HCT116 (cell line): ENCODE data around the gene STARD3. TPM values are rescaled to one million over a fixed set of nuclear protein-coding genes. Genes with fewer than 3 reads are reported as not detected.

Experiments used
- ATAC-seq: fragments of 200-7000 bp; cut with Tn5 transposase; 2 replicates; pipeline ENCODE4 v1.9.1; 2020; ENCODE audit warnings: mild to moderate bottlenecking, moderate library complexity
- BruUV-seq: library from RNA; stranded (reverse); fragments of 400-500 nt; replicated peaks from 2 replicates; lab custom pipeline; 2021; lab: Mats Ljungman, UMichigan
- CTCF ChIA-PET: fragments of 300-600 bp; sonication (Branson Sonifier 250); formaldehyde crosslinking; loops from one replicate; lab custom pipeline; 2021; ENCODE audit warnings: antibody characterized with exemption; lab: Charles Lee
- POLR2A ChIA-PET: fragments of 300-600, 350-600 bp; sonication (Branson Sonifier 250); formaldehyde crosslinking; loops from one replicate; lab custom pipeline; 2021; ENCODE audit warnings: antibody characterized with exemption; lab: Charles Lee
- RAD21 ChIA-PET, 2 experiments: fragments of 300-600 bp; sonication (Branson Sonifier 250); formaldehyde crosslinking; loops; one replicate each; lab custom pipeline; 2023; ENCODE audit warnings: low total read pairs in 2 of 2; ENCODE audit not compliant: uncharacterized antibody in 2 of 2, unreplicated experiment in 2 of 2, low non-redundant PET in 1 of 2; lab: Charles Lee
- DNase-seq: peaks from one replicate; pipeline ENCODE4 v3.0.0-alpha.2; 2010; ENCODE audit warnings: low read depth, low spot score
- H2AFZ ChIP-seq: fragments of 200-600 bp; shearing (Covaris generic), sonication (generic); 2 replicates; pipeline ENCODE4 v1.6.1; 2017; ENCODE audit warnings: low read depth, mixed run types, mixed read lengths, antibody characterized with exemption, low read length; ENCODE audit not compliant: poor library complexity, severe bottlenecking
- H3K27ac ChIP-seq: 2 replicates; pipeline ENCODE4 v1.5.1; 2012; ENCODE audit warnings: low read depth, low read length
- H3K27me3 ChIP-seq: fragments of 200-600 bp; sonication (generic); 2 replicates; pipeline ENCODE4 v1.6.1; 2016; ENCODE audit warnings: mixed run types, low read length, mixed read lengths; ENCODE audit not compliant: insufficient read depth
- H3K36me3 ChIP-seq, 2 experiments: fragments of 200-500 bp in 1 of 2; fragments of 200-600 bp in 1 of 2; sonication (Bioruptor generic) in 1 of 2; sonication (generic) in 1 of 2; 2 replicates each; pipeline versions ENCODE4 v1.5.1 to v1.6.1; 2014 to 2016; ENCODE audit warnings: low read length in 2 of 2, inconsistent platforms in 1 of 2, mixed read lengths in 1 of 2, mixed run types in 1 of 2; ENCODE audit not compliant: insufficient read depth in 2 of 2, control insufficient read depth in 1 of 2
- H3K4me1 ChIP-seq, 2 experiments: fragments of 200-600 bp in 1 of 2; sonication (generic) in 1 of 2; 2 replicates each; pipeline versions ENCODE4 v1.5.1 to v1.6.1; 2012 to 2017; ENCODE audit warnings: low read length in 2 of 2, inconsistent platforms in 1 of 2, mild to moderate bottlenecking in 1 of 2, mixed read lengths in 1 of 2, mixed run types in 1 of 2, moderate library complexity in 1 of 2; ENCODE audit not compliant: insufficient read depth in 2 of 2, control insufficient read depth in 1 of 2
- H3K4me2 ChIP-seq: fragments of 200-600 bp; sonication (generic); 2 replicates; pipeline ENCODE4 v1.6.1; 2017; ENCODE audit warnings: mixed run types, low read length, mixed read lengths
- H3K4me3 ChIP-seq, 2 experiments: fragments of 200-600 bp in 1 of 2; sonication (generic) in 1 of 2; replicated peaks in 1 of 2; 2 replicates each; pipeline ENCODE4 v1.5.1; 2011 to 2016; ENCODE audit warnings: low read length in 2 of 2, control low read depth in 1 of 2, low read depth in 1 of 2, mild to moderate bottlenecking in 1 of 2, mixed read lengths in 1 of 2, mixed run types in 1 of 2
- H3K79me2 ChIP-seq: fragments of 200-600 bp; sonication (generic); 2 replicates; pipeline ENCODE4 v1.6.1; 2017; ENCODE audit warnings: mild to moderate bottlenecking, mixed run types, low read length, moderate library complexity, mixed read lengths; ENCODE audit not compliant: insufficient read depth
- H3K9ac ChIP-seq: fragments of 200-600 bp; sonication (generic); 2 replicates; pipeline ENCODE4 v1.6.1; 2016; ENCODE audit warnings: low read length, mixed read lengths
- H3K9me2 ChIP-seq: fragments of 200-600 bp; sonication (generic), shearing (Covaris generic); 2 replicates; pipeline ENCODE4 v1.6.1; 2017; ENCODE audit warnings: mixed run types, mild to moderate bottlenecking, moderate library complexity; ENCODE audit not compliant: insufficient read depth
- H3K9me3 ChIP-seq, 2 experiments: fragments of 200-500 bp in 1 of 2; fragments of 200-600 bp in 1 of 2; sonication (Bioruptor generic) in 1 of 2; sonication (generic) in 1 of 2; 2 replicates each; pipeline ENCODE4 v1.6.1; 2014 to 2017; ENCODE audit warnings: low read length in 2 of 2, mixed read lengths in 2 of 2, inconsistent platforms in 1 of 2, low read depth in 1 of 2, mild to moderate bottlenecking in 1 of 2, mixed run types in 1 of 2, moderate library complexity in 1 of 2; ENCODE audit not compliant: control insufficient read depth in 1 of 2, insufficient read depth in 1 of 2
- H4K20me1 ChIP-seq: fragments of 200-600 bp; sonication (generic), shearing (Covaris generic); 2 replicates; pipeline ENCODE4 v1.6.1; 2017; ENCODE audit warnings: mixed run types, mild to moderate bottlenecking, moderate library complexity; ENCODE audit not compliant: insufficient read depth
- CBX3 ChIP-seq: IDR thresholded peaks from 2 replicates; pipeline ENCODE4 v1.6.1; 2012; ENCODE audit warnings: low read depth
- ELF1 ChIP-seq: IDR thresholded peaks from 2 replicates; pipeline ENCODE4 v1.6.1; 2012; ENCODE audit warnings: low read depth, borderline replicate concordance
- FOSL1 ChIP-seq: IDR thresholded peaks from 2 replicates; pipeline ENCODE4 v1.6.1; 2012; ENCODE audit warnings: low read depth
- JUND ChIP-seq: IDR thresholded peaks from 2 replicates; pipeline ENCODE4 v1.6.1; 2012
- MAX ChIP-seq: IDR thresholded peaks from 2 replicates; pipeline ENCODE4 v1.6.1; 2012
- POLR2AphosphoS5 ChIP-seq: IDR thresholded peaks from 2 replicates; pipeline ENCODE4 v1.6.1; 2011; ENCODE audit warnings: mild to moderate bottlenecking, low read depth, low read length, moderate library complexity
- RAD21 ChIP-seq: IDR thresholded peaks from 2 replicates; pipeline ENCODE4 v1.6.1; 2012; ENCODE audit warnings: low read depth, mild to moderate bottlenecking
- SRF ChIP-seq: IDR thresholded peaks from 2 replicates; pipeline ENCODE4 v1.6.1; 2012; ENCODE audit warnings: low read depth
- YY1 ChIP-seq: IDR thresholded peaks from 2 replicates; pipeline ENCODE4 v1.6.1; 2011; ENCODE audit warnings: low read length, low read depth, moderate library complexity, mild to moderate bottlenecking; ENCODE audit not compliant: insufficient replicate concordance; ENCODE audit errors: extremely low read depth
- ZNF274 ChIP-seq: fragments of 200-500 bp; sonication (Bioruptor generic); IDR thresholded peaks from 2 replicates; pipeline ENCODE4 v1.6.1; 2014; ENCODE audit warnings: mild to moderate bottlenecking, low read depth, low read length, inconsistent platforms
- intact Hi-C: fragments of 100-400 bp; cut with micrococcal nuclease; formaldehyde crosslinking; loops from 2 replicates; pipeline ENCODE4 v1.10.0; 2022
- total RNA-seq: library from RNA; stranded (reverse); gene quantifications from one replicate; pipeline ENCODE4 v1.2.1, GENCODE V29; 2021; ENCODE audit not compliant: unreplicated experiment
- TF ChIP-seq, protein P1 (sequence below), 3 experiments: fragments of 200-600 bp in 1 of 3; sonication (generic) in 1 of 3; IDR thresholded peaks in 2 of 3; conservative IDR thresholded peaks in 1 of 3; 2 replicates each; pipeline ENCODE4 v1.5.1; 2012 to 2017; ENCODE audit warnings: low read depth in 2 of 3, low read length in 2 of 3, antibody characterized with exemption in 1 of 3, borderline replicate concordance in 1 of 3, control low read depth in 1 of 3, mild to moderate bottlenecking in 1 of 3, mixed read lengths in 1 of 3, mixed run types in 1 of 3, moderate library complexity in 1 of 3; ENCODE audit not compliant: insufficient read depth in 1 of 3

STARD3 gene
- total RNA-seq, 1 experiment from 2014 or later: 73.9 TPM

DNA sequence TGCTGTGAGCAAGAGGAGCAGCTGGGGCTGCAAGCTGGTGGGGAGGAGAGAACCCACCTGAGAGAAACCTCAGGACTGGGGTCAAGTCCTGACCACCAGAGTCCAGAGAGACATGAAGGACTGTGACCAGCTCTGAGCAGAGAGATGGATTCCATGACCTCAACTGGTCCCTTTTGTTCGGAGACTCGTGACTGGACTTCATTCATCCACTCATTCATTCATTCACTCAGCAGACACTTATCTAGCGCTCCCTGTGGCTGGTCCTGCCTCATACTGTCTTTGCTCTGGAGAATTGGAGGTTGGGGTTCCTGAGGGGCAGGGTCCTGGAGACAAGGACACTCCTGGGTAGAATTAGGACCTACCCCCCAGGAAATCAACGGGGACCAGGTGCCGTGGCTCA is 67.0 kb downstream of the STARD3 start (continued):
- TF ChIP-seq, protein P1, sequence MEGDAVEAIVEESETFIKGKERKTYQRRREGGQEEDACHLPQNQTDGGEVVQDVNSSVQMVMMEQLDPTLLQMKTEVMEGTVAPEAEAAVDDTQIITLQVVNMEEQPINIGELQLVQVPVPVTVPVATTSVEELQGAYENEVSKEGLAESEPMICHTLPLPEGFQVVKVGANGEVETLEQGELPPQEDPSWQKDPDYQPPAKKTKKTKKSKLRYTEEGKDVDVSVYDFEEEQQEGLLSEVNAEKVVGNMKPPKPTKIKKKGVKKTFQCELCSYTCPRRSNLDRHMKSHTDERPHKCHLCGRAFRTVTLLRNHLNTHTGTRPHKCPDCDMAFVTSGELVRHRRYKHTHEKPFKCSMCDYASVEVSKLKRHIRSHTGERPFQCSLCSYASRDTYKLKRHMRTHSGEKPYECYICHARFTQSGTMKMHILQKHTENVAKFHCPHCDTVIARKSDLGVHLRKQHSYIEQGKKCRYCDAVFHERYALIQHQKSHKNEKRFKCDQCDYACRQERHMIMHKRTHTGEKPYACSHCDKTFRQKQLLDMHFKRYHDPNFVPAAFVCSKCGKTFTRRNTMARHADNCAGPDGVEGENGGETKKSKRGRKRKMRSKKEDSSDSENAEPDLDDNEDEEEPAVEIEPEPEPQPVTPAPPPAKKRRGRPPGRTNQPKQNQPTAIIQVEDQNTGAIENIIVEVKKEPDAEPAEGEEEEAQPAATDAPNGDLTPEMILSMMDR (IDR thresholded peaks at IDR 0.05 in 2 of 3, conservative IDR thresholded peaks at IDR 0.05 in 1 of 3; ENCODE audit: borderline replicate concordance in 1 of 3, insufficient read depth in 1 of 3, low read depth in 2 of 3, low read length in 2 of 3): no peak
- no peak for TF ChIP-seq YY1
- no peak for TF ChIP-seq RAD21
- no peak for TF ChIP-seq SRF
- TF ChIP-seq ELF1: no peak
- TF ChIP-seq ZNF274: no peak
- TF ChIP-seq JUND: no peak
- no peak for TF ChIP-seq FOSL1
- TF ChIP-seq POLR2AphosphoS5: no peak
- TF ChIP-seq CBX3: no peak
- TF ChIP-seq MAX: no peak

GRCh38 chr17:39704821-39705551 is 68.0 kb downstream of the STARD3 start:
- Histone ChIP-seq H3K9me3 (no peaks in the 10 kb centered on the region), H3K4me2 (peak overlapping the region; percentile 82), H2AFZ (no peak overlapping the region), H3K27ac (peak overlapping the region; percentile 61), H3K9me2 (no peaks in the 10 kb centered on the region), H3K9ac (peak overlapping the region; percentile 53), H4K20me1 (no peaks in the 10 kb centered on the region), H3K4me3 (peak overlapping the region in 1 of 2 experiments; percentile 42; a peak in 2 of 4 replicates), H3K79me2 (peaks cover 64% of the 10 kb centered on the region), H3K36me3 (peaks cover under 1 to 15% of the 10 kb centered on the region in 2 experiments; a peak in 2 of 4 replicates), H3K4me1 (peaks cover 37 to 55% of the 10 kb centered on the region in 2 experiments), H3K27me3 (no peaks in the 10 kb centered on the region)
- DNase-seq (no peak), ATAC-seq (no peak)
- BruUV-seq: no TSS peak
- RAD21 ChIA-PET: no interaction called here
- intact Hi-C loops: no loop called here
- POLR2A ChIA-PET: interaction anchor here (1.4 kb wide), 1 partner anchor 74 kb away, joined by 4 read pairs; no protein-coding TSS in a partner anchor
- TF ChIP-seq FOSL1 (no peak), POLR2AphosphoS5 (no peak)
- TF ChIP-seq, protein P1 (IDR thresholded peaks at IDR 0.05 in 2 of 3, conservative IDR thresholded peaks at IDR 0.05 in 1 of 3; ENCODE audit: borderline replicate concordance in 1 of 3, insufficient read depth in 1 of 3, low read depth in 2 of 3, low read length in 2 of 3): peak in 2 of 3 experiments; percentile 35 to 47; a peak in 4 of 6 replicates
- CTCF ChIA-PET: interaction anchor here (1.1 to 1.8 kb wide), 5 partner anchors 14 to 83 kb away, joined by 3 to 14 read pairs (median 5); partner anchors contain the start of gene MIEN1
